Gastroesophageal sphincter (tissue), 3 donors: ENCODE results near the gene ACSS1.

Experiments
- EP300 ChIP-seq: sonication (generic); formaldehyde crosslinking; IDR thresholded peaks from one replicate; pipeline ENCODE4 v1.6.1; 2017; ENCODE audit warnings: antibody characterized with exemption, mild to moderate bottlenecking
- POLR2A ChIP-seq, 2 donors: fragments of 450-650 bp; IDR thresholded peaks; one replicate each; pipeline ENCODE4 v1.6.1; 2017; ENCODE audit warnings: antibody characterized with exemption in 2 of 2, mild to moderate bottlenecking in 2 of 2, moderate library complexity in 1 of 2
- POLR2AphosphoS5 ChIP-seq: sonication (generic); formaldehyde crosslinking; IDR thresholded peaks from one replicate; pipeline ENCODE4 v1.6.1; 2017; ENCODE audit warnings: antibody characterized with exemption
- TF ChIP-seq, protein P1 (sequence below), 4 experiments: fragments of 200-600 bp in 2 of 4; fragments of 450-650 bp in 2 of 4; sonication (generic) in 1 of 4; IDR thresholded peaks; one replicate each; pipeline ENCODE4 v1.5.1; 2017 to 2019; ENCODE audit warnings: antibody characterized with exemption in 4 of 4, mild to moderate bottlenecking in 2 of 4, moderate library complexity in 2 of 4

GRCh38 chr20:25007491-25008305 is 50.2 kb downstream of the ACSS1 start:
- TF ChIP-seq POLR2AphosphoS5 (no peak), POLR2A (IDR thresholded peaks at IDR 0.05) (no peak), EP300 (no peak)
- TF ChIP-seq, protein P1, sequence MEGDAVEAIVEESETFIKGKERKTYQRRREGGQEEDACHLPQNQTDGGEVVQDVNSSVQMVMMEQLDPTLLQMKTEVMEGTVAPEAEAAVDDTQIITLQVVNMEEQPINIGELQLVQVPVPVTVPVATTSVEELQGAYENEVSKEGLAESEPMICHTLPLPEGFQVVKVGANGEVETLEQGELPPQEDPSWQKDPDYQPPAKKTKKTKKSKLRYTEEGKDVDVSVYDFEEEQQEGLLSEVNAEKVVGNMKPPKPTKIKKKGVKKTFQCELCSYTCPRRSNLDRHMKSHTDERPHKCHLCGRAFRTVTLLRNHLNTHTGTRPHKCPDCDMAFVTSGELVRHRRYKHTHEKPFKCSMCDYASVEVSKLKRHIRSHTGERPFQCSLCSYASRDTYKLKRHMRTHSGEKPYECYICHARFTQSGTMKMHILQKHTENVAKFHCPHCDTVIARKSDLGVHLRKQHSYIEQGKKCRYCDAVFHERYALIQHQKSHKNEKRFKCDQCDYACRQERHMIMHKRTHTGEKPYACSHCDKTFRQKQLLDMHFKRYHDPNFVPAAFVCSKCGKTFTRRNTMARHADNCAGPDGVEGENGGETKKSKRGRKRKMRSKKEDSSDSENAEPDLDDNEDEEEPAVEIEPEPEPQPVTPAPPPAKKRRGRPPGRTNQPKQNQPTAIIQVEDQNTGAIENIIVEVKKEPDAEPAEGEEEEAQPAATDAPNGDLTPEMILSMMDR (IDR thresholded peaks at IDR 0.05), result no peak
